22Rv1 (cell line): ENCODE data around the gene CDCP1.

Source experiments
- CTCF ChIP-seq: fragments of 450-650 bp; IDR thresholded peaks from 2 replicates; pipeline ENCODE4 v1.5.1; 2017; ENCODE audit warnings: mild to moderate bottlenecking
- ZFX ChIP-seq: fragments of 450-650 bp; IDR thresholded peaks from 2 replicates; pipeline ENCODE4 v1.6.1; 2017; ENCODE audit warnings: antibody characterized with exemption, borderline replicate concordance

- TF ChIP-seq ZFX (no peak), CTCF (no peak)
These were observed 61.8 kb downstream of the CDCP1 start for GRCh38 chr3:45084361-45084760.
